ENCODE data around the gene CTBP1.
"Not testable (repeated sequence)": the region's sequence is repeated elsewhere in the genome, so short reads cannot be mapped to it uniquely, and the experiment has no call there.

CTBP1 gene

GRCh38 chr4:1248245-1249147 is at the start of gene CTBP1:
TSS of gene CTBP1 (minus strand) at chr4:1249130. CDS start at chr4:1241331, 7,799 bp downstream.
- peak; percentile 44 to 48 for ATAC-seq

DNA sequence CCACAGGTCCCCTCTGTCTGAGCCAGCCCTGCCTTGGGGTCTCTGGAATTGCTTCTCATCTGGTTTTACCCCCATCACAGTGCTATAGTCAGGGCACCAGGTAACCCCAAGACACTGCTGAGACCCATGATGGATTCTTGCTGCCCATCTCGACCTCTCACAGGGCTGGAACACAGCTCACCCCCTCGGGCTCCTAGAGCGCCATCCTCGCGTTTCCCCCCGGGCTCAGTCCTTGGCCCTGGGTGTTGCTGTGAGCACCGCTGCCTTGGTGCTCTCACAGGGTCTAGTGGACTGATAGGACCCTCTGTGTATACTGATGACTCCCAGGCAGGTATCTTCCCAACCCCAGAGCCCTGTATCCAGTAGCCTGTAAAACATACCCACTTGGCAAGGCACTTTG is 49.5 kb upstream of the CTBP1 start:
- ATAC-seq, result no peak

DNA sequence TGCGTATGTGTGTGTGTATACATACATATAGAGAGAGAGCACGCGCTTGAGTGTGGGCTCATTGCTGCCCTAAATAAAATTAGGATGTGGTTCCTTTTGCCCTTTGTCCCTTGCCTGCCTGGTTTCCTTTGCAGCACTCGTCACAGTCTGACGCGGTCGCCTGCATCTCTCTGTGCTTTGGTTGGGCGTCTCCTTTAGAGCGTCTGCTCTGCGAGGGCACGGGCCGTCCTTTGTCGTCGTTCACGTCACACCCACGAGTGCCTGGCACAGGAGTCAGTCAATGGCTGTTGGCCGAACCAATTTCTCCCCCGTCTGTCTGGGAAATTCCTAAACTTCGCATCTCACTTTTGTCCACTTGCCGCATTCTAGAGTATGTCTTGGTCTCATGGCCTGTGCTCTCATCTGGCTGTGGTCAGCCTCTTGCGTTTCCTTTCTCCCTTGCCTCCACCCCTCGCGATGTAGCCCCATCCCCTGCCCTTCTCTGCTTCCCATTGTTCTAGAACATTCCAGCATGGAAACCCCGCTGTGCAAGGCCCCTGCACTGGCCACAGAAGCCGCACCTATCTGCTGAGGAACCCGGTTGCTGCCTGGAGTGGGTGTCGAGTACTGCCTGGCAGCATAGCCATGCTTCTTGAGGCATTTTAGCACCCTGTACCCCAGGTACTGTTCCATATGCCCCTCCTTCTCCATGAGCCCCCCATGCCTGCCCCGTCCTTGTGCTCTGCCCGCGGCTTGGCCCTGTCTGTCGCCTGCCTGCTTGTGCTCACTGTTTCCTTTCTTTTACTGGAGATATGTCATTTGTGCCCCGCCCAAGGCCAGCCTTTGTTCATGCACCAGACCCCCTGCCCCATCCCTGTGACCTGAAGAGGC is 48.8 kb upstream of the CTBP1 start:
- ATAC-seq, result no peak

- no peak for ATAC-seq
Measured at GRCh38 chr4:1297023-1297395, 48.1 kb upstream of the CTBP1 start.

- no peak for ATAC-seq
Measured at GRCh38 chr4:1296324-1297022, 47.5 kb upstream of the CTBP1 start.

DNA sequence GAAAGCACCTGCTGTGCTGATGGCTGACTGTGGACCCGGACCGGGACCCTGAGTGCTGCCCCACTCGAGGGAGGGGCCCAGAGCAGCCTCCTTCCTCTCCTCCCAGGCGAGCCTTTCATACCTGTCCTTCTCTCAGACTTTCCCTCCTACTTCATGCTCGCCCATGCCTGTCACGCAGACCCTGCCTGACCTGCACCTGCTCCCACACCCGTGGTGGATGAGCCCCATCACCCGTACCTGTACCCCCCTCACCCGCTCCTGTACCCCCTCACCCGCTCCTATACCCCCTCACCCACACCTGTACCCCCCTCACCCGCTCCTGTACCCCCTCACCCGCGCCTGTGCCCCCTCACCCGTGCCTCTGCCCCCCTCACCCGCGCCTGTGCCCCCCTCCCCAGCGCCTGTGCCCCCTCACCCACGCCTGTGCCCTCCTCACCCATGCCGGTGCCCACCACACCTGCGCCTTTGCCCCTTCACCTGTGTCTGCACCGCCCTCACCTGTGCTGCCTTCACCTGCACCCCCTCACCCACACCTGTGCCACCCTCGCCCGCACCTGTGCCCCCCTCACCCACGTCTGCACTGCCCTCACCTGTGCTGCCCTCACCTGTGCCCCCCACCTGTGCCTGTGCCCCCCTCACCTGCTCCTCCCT is 46.6 kb upstream of the CTBP1 start:
- ATAC-seq, result no peak

DNA sequence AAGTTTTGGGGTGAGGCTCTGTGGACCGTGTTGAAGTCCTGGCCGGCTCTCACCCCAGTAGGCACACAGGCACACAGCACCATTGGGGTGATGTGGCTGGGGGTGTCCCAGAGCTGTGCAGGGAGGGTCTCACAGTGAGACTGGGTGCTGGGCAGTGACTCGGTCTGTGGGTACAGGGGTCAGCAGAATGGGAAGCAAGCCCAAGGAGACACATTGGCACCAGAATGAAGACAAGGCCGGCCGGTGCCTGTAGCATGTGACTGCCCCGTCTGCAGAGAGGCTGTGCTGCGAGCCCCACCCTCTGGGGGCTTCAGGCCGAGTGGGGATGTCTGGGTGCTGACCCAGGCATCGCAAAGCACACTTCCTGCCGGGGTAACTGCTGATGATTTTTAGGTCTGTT is 46.0 kb upstream of the CTBP1 start:
- no peak for ATAC-seq

DNA sequence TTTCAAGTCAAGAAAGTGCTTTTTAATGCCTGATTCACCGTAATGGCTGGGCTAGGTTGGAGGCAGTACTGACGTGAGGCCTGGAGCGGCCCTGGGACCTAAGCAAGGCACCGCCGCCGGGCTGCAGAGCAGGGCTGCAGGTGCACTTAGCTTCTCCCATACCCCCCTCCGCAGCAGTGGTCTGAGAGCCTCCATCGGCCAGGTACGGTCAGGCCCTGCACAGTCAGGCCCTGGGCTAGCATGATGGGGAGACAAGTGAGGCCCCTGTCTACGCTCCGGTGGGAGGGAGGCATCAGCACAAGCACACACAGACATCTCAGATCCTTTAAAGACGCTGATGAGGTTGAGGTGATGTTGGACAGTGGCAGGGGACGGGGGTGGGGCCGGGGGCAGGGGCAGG is 45.5 kb upstream of the CTBP1 start:
- ATAC-seq, result no peak

DNA sequence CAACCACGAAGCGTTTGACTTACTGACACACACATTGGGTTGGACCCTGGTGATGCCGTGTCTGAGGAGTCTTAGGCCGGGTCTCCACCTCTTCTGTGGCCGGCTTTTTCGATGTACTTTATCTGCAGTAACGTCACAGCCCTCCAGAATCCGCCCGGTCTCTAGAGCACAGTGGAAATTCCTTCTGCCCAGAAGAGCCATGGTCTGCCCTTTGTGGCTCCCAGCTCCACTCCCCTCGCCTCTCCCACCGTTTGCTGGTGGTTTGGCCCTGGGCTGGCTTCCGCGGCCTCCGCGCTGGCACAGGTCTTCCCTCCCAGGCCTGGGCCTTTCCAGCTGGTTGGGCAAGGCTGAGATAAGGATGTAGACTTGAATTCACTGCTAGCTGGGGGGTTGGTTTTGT is 45.1 kb upstream of the CTBP1 start:
- no peak for ATAC-seq

GRCh38 chr4:1293531-1293941 is 44.6 kb upstream of the CTBP1 start:
- no peak for ATAC-seq

GRCh38 chr4:1292703-1293011 is 43.7 kb upstream of the CTBP1 start:
- ATAC-seq, result not testable (repeated sequence)

GRCh38 chr4:1291996-1292702 is 43.2 kb upstream of the CTBP1 start:
- no peak for ATAC-seq

GRCh38 chr4:1291091-1291490 is 42.2 kb upstream of the CTBP1 start:
- ATAC-seq, result no peak

- ATAC-seq, result peak in 1 of 2 donors; percentile 5
Measured at GRCh38 chr4:1290165-1290977, 41.4 kb upstream of the CTBP1 start.

DNA sequence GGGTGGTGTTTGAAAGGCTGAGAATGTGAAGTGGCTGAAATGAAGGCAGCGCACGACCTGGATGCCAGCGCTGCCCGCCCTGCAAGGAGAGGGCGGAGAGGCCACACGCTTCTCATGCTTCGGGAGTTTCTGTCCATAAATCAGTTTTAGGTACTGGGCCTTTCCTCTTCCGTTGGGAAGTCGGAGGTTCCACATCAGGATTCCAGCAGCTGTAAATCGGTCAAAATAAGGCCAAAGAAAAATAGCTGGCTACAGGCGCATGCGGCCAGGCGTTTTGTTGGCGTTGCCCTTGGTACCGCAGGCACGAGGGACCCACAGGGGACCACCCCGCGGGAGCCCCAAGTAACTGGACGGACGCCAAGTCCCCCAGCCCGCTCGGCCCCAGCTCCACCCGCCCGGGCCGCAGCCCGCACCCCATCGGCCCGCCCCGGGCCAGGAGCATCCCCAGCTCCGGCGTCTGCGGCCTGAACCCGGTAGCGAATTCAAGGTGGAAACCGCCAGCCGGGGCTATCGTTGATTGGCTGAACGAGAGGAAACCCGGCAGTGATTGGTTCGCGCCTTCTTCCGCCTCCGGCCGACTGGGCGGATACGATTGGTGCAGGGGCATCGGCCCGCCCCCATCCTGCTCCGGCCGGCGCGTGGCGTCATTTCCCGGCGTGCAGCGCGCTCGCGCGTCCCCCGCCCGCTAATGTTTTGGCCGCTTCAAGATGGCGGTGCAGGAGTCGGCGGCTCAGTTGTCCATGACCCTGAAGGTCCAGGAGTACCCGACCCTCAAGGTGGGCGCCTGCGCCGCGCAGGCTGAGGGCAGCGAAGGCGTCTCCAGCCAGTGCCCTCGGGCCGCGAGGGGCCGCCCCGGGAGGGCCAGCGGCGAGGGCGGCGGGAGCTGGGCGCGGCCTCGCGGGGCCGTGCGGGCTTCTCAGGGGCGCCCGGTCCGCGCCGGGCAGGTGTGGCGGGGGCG is 40.6 kb upstream of the CTBP1 start, which contains the start of gene MAEA:
MAEA (plus strand) TSS at position 685 of the 958 bp plus-strand sequence; CDS start at position 708, 23 bp downstream.
- peak; percentile 97 to 98 for ATAC-seq

DNA sequence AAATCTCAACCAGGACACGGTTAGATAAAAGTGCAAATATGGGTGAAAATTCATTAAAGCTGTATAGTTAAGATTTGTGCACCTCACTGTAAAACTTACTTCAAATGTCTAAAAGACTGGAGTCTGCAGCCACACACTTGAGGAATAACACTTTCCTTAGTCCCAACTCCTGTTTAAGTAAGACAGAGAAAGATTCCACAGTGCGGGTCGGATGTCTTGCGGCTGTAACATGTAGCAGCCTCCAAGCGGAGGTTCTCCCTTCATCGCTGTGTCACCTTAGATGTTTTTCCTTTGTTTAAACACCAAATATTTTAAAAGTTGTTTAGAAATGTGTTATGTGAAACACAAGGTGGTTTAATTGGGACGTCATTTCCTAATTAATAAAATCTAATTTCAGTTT is 39.9 kb upstream of the CTBP1 start:
- ATAC-seq, result no peak

GRCh38 chr4:1285790-1286553 is 37.0 kb upstream of the CTBP1 start:
- no peak for ATAC-seq

GRCh38 chr4:1285151-1285789 is 36.3 kb upstream of the CTBP1 start:
- ATAC-seq, result no peak

All from activated CD4-positive, CD25-positive, alpha-beta regulatory T cell treated with anti-CD3 and anti-CD28 coated beads, Interleukin-2, amount 50 U/mL, for 24 hours (primary cell).